ENCODE measurements around the gene SPDYE1. TPM values are rescaled to one million over a fixed set of nuclear protein-coding genes. Genes with fewer than 3 reads are reported as not detected.

SPDYE1 gene
- polyA plus RNA-seq, 3 donors: not detected

- WGBS (ENCODE audit: insufficient coverage): 0% methylated on average over 1 of the region's 8 CpGs
- DNase-seq: peak in 1 of 3 donors; percentile 2
- H3K27me3 ChIP-seq (ENCODE audit: control insufficient read depth in 2 of 2, insufficient read depth in 2 of 2, low read length in 2 of 2): no peaks in the 10 kb centered on the region
- peaks cover 13% of the 10 kb centered on the region for H4K20me1 ChIP-seq (ENCODE audit: insufficient read depth, low read length)
- peaks cover 53 to 67% of the 10 kb centered on the region in 2 donors for H3K4me1 ChIP-seq (ENCODE audit: control insufficient read depth in 1 of 2, insufficient read depth in 2 of 2, low read length in 2 of 2)
- peak overlapping the region; percentile 100 for H3K9ac ChIP-seq (ENCODE audit: insufficient read depth, low read length, poor library complexity, severe bottlenecking)
- peaks cover 0 to 3% of the 10 kb centered on the region in 2 donors for H3K36me3 ChIP-seq (replicated peaks in 1 of 2; ENCODE audit: control insufficient read depth in 1 of 2, insufficient read depth in 2 of 2, low read length in 2 of 2)
- H3K4me3 ChIP-seq (replicated peaks in 1 of 3; ENCODE audit: low read depth in 2 of 3, low read length in 3 of 3): peak overlapping the region; percentile 58 to 80 (median 72)
- H3K9me3 ChIP-seq (replicated peaks in 1 of 2; ENCODE audit: control insufficient read depth in 1 of 2, insufficient read depth in 1 of 2, low read length in 2 of 2): no peaks in the 10 kb centered on the region
- peak overlapping the region; percentile 70 for H2AFZ ChIP-seq (ENCODE audit: insufficient read depth, low read depth, low read length, poor library complexity, severe bottlenecking)
- TF ChIP-seq CTCF (IDR thresholded peaks at IDR 0.05): no peak
- peak overlapping the region; percentile 84 to 90 for H3K4me3 Mint-ChIP-seq
- H3K9me3 Mint-ChIP-seq: no peaks in the 10 kb centered on the region
- peaks cover 52% of the 10 kb centered on the region for H3K79me2 ChIP-seq (ENCODE audit: insufficient read depth, low read length)
- peak overlapping the region; percentile 94 to 97 for H3K27ac ChIP-seq (ENCODE audit: low read depth in 1 of 2, low read length in 2 of 2)
- H3K4me1 Mint-ChIP-seq: peaks cover 46% of the 10 kb centered on the region
- H3K27ac Mint-ChIP-seq: peak overlapping the region; percentile 99 to 100 (median 99)
- peaks cover 0 to 5% (median 0%) of the 10 kb centered on the region in 3 donors for H3K27me3 Mint-ChIP-seq (ENCODE audit: low read depth in 3 of 3)
- intact Hi-C loops (cut with micrococcal nuclease): loop anchor here (2.0 to 10.0 kb wide), 2 partner anchors 39 to 801 kb away; partner anchors contain the start of genes H2AZ2 (in 1 of the 2) and POLM (in 1 of the 2)
- H3K4me2 ChIP-seq (replicated peaks; ENCODE audit: extremely low read depth, low read length, poor library complexity, severe bottlenecking): peak overlapping the region; percentile 91
- H3K36me3 Mint-ChIP-seq: peaks cover 28 to 31% of the 10 kb centered on the region in 2 donors
These were observed 46.2 kb downstream of the SPDYE1 start for GRCh38 chr7:44043902-44044301.

GRCh38 chr7:44044315-44045225, 46.9 kb downstream of the SPDYE1 start, which contains the start of gene DBNL:
Gene DBNL (plus strand): TSS chr7:44044702. CDS start chr7:44044738, 36 bp downstream.
- H3K4me1 ChIP-seq (ENCODE audit: control insufficient read depth in 1 of 2, insufficient read depth in 2 of 2, low read length in 2 of 2): peaks cover 53 to 67% of the 10 kb centered on the region in 2 donors
- Mint-ChIP-seq H3K9me3 (no peaks in the 10 kb centered on the region), H3K4me1 (peaks cover 44% of the 10 kb centered on the region), H3K4me3 (peak within 1 kb of the TSS; percentile 84 to 90), H3K27ac (peak within 1 kb of the TSS; percentile 99 to 100 (median 99)), H3K36me3 (peaks cover 33 to 35% of the 10 kb centered on the region in 2 donors), H3K27me3 (ENCODE audit: low read depth in 3 of 3) (peaks cover 0 to 4% (median 0%) of the 10 kb centered on the region in 3 donors)
- intact Hi-C loops (cut with micrococcal nuclease): loop anchor here (2.0 to 10.0 kb wide), 2 partner anchors 38 to 800 kb away; partner anchors contain the start of genes H2AZ2 (in 1 of the 2) and POLM (in 1 of the 2)
- peak within 1 kb of the TSS; percentile 58 to 80 (median 72) for H3K4me3 ChIP-seq (replicated peaks in 1 of 3; ENCODE audit: low read depth in 2 of 3, low read length in 3 of 3)
- H3K36me3 ChIP-seq (replicated peaks in 1 of 2; ENCODE audit: control insufficient read depth in 1 of 2, insufficient read depth in 2 of 2, low read length in 2 of 2): peaks cover 5 to 6% of the 10 kb centered on the region in 2 donors
- TF ChIP-seq CTCF (IDR thresholded peaks at IDR 0.05): no peak
- H3K4me2 ChIP-seq (replicated peaks; ENCODE audit: extremely low read depth, low read length, poor library complexity, severe bottlenecking): peak within 1 kb of the TSS; percentile 91
- peak within 1 kb of the TSS; percentile 100 for H3K9ac ChIP-seq (ENCODE audit: insufficient read depth, low read length, poor library complexity, severe bottlenecking)
- no peaks in the 10 kb centered on the region for H3K9me3 ChIP-seq (replicated peaks in 1 of 2; ENCODE audit: control insufficient read depth in 1 of 2, insufficient read depth in 1 of 2, low read length in 2 of 2)
- H3K79me2 ChIP-seq (ENCODE audit: insufficient read depth, low read length): peaks cover 58% of the 10 kb centered on the region
- peaks cover 20% of the 10 kb centered on the region for H4K20me1 ChIP-seq (ENCODE audit: insufficient read depth, low read length)
- H2AFZ ChIP-seq (ENCODE audit: insufficient read depth, low read depth, low read length, poor library complexity, severe bottlenecking): peak within 1 kb of the TSS; percentile 70
- H3K27ac ChIP-seq (ENCODE audit: low read depth in 1 of 2, low read length in 2 of 2): peak within 1 kb of the TSS; percentile 94 to 97
- 0% methylated on average over 71 of the region's 74 CpGs for WGBS (ENCODE audit: insufficient coverage)
- no peaks in the 10 kb centered on the region for H3K27me3 ChIP-seq (ENCODE audit: control insufficient read depth in 2 of 2, insufficient read depth in 2 of 2, low read length in 2 of 2)
- DNase-seq: peak; percentile 90 to 92 (median 91)
